Measurements from ENCODE around the gene PCID2.

Gene PCID2

DNA sequence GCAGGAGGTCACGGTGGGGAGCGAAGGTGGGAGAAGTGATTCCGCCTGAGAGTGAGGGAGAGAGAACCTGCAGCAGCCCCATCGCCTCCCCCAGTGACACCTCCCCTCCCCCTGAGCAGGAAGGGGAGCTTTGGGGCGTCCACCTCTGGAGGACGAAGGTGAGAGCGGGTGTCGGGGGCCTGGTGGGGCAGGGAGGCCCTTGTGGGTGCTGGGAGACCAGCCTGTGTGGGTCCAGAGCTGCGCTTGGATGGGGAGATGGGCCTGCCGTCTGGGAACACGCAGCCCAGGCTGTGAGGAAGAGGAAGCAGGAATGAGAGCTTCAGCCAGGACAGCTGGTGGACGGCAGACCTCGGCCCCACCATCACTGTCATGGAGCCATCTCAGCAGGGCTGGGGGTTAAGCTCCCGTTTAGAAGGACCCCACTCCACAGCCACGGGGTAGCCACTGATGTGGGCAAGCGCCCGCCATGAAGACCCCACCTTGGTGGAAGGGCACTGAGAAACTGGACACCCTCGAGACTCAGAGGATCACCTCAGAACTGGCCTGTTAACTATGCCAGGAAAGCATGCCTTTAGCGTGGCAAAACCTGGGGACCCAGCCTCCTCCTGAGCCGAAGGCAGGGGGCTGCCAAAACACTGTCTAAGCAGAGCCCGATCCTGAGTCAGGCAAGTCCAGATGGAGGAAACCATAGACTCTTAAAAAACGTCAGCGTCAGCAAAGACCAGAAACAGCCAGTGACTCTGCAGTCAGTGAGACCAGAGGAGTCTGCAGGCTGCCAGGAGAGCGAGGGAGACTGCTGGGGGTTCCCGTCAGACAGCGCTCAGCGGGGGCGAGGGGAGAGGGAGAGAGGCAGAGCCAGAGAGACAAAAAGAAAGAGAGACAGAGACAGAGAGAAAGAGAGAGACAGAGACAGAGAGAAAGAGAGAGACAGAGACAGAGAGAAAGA, 56.5 kb downstream of the PCID2 start:
- no peak overlapping the region for H3K4me3 ChIP-seq (ENCODE audit: low read depth, low read length)
- TF ChIP-seq, protein P1, sequence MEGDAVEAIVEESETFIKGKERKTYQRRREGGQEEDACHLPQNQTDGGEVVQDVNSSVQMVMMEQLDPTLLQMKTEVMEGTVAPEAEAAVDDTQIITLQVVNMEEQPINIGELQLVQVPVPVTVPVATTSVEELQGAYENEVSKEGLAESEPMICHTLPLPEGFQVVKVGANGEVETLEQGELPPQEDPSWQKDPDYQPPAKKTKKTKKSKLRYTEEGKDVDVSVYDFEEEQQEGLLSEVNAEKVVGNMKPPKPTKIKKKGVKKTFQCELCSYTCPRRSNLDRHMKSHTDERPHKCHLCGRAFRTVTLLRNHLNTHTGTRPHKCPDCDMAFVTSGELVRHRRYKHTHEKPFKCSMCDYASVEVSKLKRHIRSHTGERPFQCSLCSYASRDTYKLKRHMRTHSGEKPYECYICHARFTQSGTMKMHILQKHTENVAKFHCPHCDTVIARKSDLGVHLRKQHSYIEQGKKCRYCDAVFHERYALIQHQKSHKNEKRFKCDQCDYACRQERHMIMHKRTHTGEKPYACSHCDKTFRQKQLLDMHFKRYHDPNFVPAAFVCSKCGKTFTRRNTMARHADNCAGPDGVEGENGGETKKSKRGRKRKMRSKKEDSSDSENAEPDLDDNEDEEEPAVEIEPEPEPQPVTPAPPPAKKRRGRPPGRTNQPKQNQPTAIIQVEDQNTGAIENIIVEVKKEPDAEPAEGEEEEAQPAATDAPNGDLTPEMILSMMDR (IDR thresholded peaks at IDR 0.05; ENCODE audit: low read depth, low read length): no peak

DNA sequence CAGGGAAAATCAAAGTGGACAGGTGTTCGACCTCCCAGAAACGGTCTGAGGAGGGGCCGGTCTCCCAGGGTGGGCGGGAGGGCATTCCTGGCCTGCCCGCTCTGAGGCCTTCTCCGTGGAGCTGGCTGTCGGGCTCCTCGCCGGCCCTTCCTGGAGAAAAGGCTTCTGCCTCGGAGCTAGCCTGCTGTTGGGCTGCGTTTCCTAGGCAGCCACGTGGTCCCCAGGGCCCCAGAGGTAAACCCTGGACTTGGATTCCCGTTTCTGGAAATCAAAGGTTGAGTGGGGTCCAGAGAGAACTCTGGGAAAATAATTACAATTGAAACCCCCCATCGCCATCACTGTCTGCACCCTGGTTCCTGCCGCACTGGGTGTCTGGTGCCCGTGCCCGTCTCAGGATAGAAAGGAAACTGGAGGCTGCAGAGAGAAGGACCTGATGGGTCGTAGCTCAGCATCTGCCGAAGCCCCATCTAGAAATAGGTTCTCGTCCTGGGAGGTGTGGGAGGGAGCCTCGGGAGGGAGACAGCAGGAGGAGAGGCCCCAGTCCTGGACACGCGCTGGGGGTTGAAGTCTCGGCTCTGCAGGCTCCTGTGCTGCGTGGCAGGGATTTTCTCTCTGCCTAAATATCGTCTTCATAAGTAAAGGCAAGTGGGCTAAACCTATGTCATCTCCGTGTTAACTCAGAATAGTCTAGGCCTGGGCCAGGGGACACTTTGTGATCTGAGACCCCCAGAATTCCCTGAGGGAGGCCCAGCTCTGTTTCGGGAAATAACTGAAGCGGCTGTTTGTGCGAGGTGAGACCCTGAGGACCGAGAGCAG, 57.7 kb downstream of the PCID2 start:
- H3K4me3 ChIP-seq (ENCODE audit: low read depth, low read length): no peak overlapping the region
- TF ChIP-seq, protein P1 (IDR thresholded peaks at IDR 0.05; ENCODE audit: low read depth, low read length): no peak

- H3K4me3 ChIP-seq (ENCODE audit: low read depth, low read length): no peak overlapping the region
- TF ChIP-seq, protein P1 (IDR thresholded peaks at IDR 0.05; ENCODE audit: low read depth, low read length): no peak
Measured at GRCh38 chr13:113149711-113150549, 58.5 kb downstream of the PCID2 start.

GRCh38 chr13:113148940-113149503, 59.4 kb downstream of the PCID2 start:
- TF ChIP-seq, protein P1 (IDR thresholded peaks at IDR 0.05; ENCODE audit: low read depth, low read length): no peak
- H3K4me3 ChIP-seq (ENCODE audit: low read depth, low read length): no peak overlapping the region

DNA sequence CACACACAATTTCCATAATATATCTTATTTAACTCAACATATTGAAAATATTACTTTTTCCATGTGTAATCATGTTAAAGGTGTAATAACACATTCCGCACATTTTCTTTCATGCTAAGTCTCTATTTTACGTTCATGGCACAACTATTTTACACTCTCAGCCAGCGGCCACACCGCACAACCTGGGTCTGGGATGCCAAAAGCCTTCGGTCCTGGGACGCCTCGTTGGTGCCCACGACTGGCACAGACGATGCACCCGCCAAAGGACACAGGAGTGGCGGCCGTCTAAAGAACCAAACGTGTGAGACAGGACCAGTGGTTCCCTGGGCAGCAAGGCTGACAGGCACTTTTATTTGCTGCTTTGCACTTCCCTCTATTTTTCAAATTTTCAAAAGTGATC, 60.1 kb downstream of the PCID2 start:
- TF ChIP-seq, protein P1 (IDR thresholded peaks at IDR 0.05; ENCODE audit: low read depth, low read length): no peak
- no peak overlapping the region for H3K4me3 ChIP-seq (ENCODE audit: low read depth, low read length)

GRCh38 chr13:113147206-113147605, 61.3 kb downstream of the PCID2 start:
- TF ChIP-seq, protein P1 (IDR thresholded peaks at IDR 0.05; ENCODE audit: low read depth, low read length): no peak
- no peak overlapping the region for H3K4me3 ChIP-seq (ENCODE audit: low read depth, low read length)
